K562 (cell line): ENCODE data around the gene RIC3. TPM values are rescaled to one million over a fixed set of nuclear protein-coding genes. Genes with fewer than 3 reads are reported as not detected.

Experiments used
- ATAC-seq: fragments of 200-7000 bp; cut with Tn5 transposase; 3 replicates; pipeline ENCODE4 v1.9.1; 2020; ENCODE audit warnings: moderate library complexity
- BruUV-seq: library from RNA; stranded (reverse); fragments of 400-500 nt; replicated peaks from 2 replicates; lab custom pipeline; 2021; lab: Mats Ljungman, UMichigan
- CTCF ChIA-PET: fragments of 300-600 bp; formaldehyde crosslinking; extraction: SDS; loops from one replicate; lab custom pipeline; 2021; ENCODE audit warnings: low intra/inter-chr PET ratio; lab: Yijun Ruan, JAX
- POLR2A ChIA-PET: fragments of 300-600, 350-650 bp; sonication (Branson Sonifier 250); formaldehyde crosslinking; extraction: SDS; loops from one replicate; lab custom pipeline; 2021; ENCODE audit warnings: antibody characterized with exemption, inconsistent platforms; lab: Yijun Ruan, JAX
- DNase-seq, 4 experiments: peaks; one replicate each; pipeline versions ENCODE4 v3.0.0 to v3.0.0-alpha.2; 2011 to 2018; ENCODE audit warnings: low spot score in 3 of 4, mixed read lengths in 3 of 4; ENCODE audit errors: extremely low read depth in 1 of 4
- FAIRE-seq: peaks from 2 replicates; lab custom pipeline; 2011; peaks lifted over from hg19 to GRCh38; lab: Jason Lieb, UNC
- H2AFZ ChIP-seq: 2 replicates; pipeline ENCODE4 v1.6.0; 2011; ENCODE audit warnings: low read depth, low read length, control low read depth, inconsistent platforms
- H3K27ac ChIP-seq: fragments of 200-600 bp; 3 replicates; pipeline ENCODE4 v1.8.0; 2011; ENCODE audit warnings: low read depth, mild to moderate bottlenecking, control low read depth, inconsistent platforms, low read length, moderate library complexity, mixed read lengths; ENCODE audit errors: extremely low read depth
- H3K27me3 ChIP-seq, 2 experiments: fragments of 300-600 bp in 1 of 2; 2 replicates in 1 of 2; 3 replicates in 1 of 2; pipeline versions ENCODE4 v1.6.0 to v1.8.0; 2011; ENCODE audit warnings: inconsistent platforms in 2 of 2, low read length in 2 of 2, mild to moderate bottlenecking in 1 of 2, mixed read lengths in 1 of 2, moderate library complexity in 1 of 2; ENCODE audit not compliant: control insufficient read depth in 2 of 2, insufficient read depth in 2 of 2
- H3K36me3 ChIP-seq: fragments of 300-600 bp; 3 replicates; pipeline ENCODE4 v1.8.0; 2011; ENCODE audit warnings: mild to moderate bottlenecking, low read length, inconsistent platforms; ENCODE audit not compliant: control insufficient read depth, insufficient read depth
- H3K4me1 ChIP-seq, 2 experiments: fragments of 200-600 bp in 1 of 2; replicated peaks in 1 of 2; 2 replicates in 1 of 2; 3 replicates in 1 of 2; pipeline versions ENCODE4 v1.5.1 to v1.8.0; 2011; ENCODE audit warnings: inconsistent platforms in 2 of 2, low read length in 2 of 2, mild to moderate bottlenecking in 1 of 2, mixed read lengths in 1 of 2, moderate library complexity in 1 of 2; ENCODE audit not compliant: control insufficient read depth in 2 of 2, insufficient read depth in 2 of 2
- H3K4me2 ChIP-seq: 2 replicates; pipeline ENCODE4 v1.6.1; 2011; ENCODE audit warnings: low read length, control low read depth, inconsistent platforms, mixed read lengths; ENCODE audit not compliant: insufficient read depth
- H3K4me3 ChIP-seq: fragments of 200-600 bp; sonication (generic), shearing (Covaris generic); 2 replicates; pipeline ENCODE4 v1.5.1; 2016; ENCODE audit warnings: control low read depth, inconsistent platforms
- H3K79me2 ChIP-seq: fragments of 200-600 bp; 3 replicates; pipeline ENCODE4 v1.8.0; 2011; ENCODE audit warnings: low read length, inconsistent platforms; ENCODE audit not compliant: control insufficient read depth, insufficient read depth
- H3K9ac ChIP-seq, 2 experiments: 2 replicates each; pipeline versions ENCODE4 v1.6.0 to v1.6.1; 2011; ENCODE audit warnings: low read depth in 2 of 2, low read length in 2 of 2, control low read depth in 1 of 2, inconsistent platforms in 1 of 2, mild to moderate bottlenecking in 1 of 2, mixed read lengths in 1 of 2; ENCODE audit not compliant: insufficient read depth in 1 of 2
- H3K9me1 ChIP-seq: one replicate; pipeline ENCODE4 v1.6.0; 2011; ENCODE audit warnings: inconsistent platforms, mild to moderate bottlenecking, low read length, moderate library complexity; ENCODE audit not compliant: control insufficient read depth, insufficient read depth
- H3K9me3 ChIP-seq: replicated peaks from 2 replicates; pipeline ENCODE4 v1.5.1; 2011; ENCODE audit warnings: low read depth, low read length, inconsistent platforms; ENCODE audit not compliant: control insufficient read depth, insufficient read depth
- H4K20me1 ChIP-seq: replicated peaks from 2 replicates; pipeline ENCODE4 v1.6.1; 2011; ENCODE audit warnings: low read length, inconsistent platforms, mixed read lengths; ENCODE audit not compliant: control insufficient read depth, insufficient read depth
- ARHGAP35 ChIP-seq: fragments of 450-650 bp; IDR thresholded peaks from 2 replicates; pipeline ENCODE4 v1.6.1; 2018; ENCODE audit not compliant: partially characterized antibody
- ARNT ChIP-seq, 2 experiments: fragments of 450-650 bp; IDR thresholded peaks; 2 replicates each; pipeline ENCODE4 v1.6.1; 2016; ENCODE audit warnings: mild to moderate bottlenecking in 1 of 2
- CTCFL ChIP-seq: IDR thresholded peaks from 2 replicates; pipeline ENCODE4 v1.6.1; 2011; ENCODE audit warnings: borderline replicate concordance, low read depth, mild to moderate bottlenecking, moderate library complexity, low read length; ENCODE audit not compliant: insufficient read depth, poor library complexity, severe bottlenecking
- ELF2 ChIP-seq: fragments of 250-450 bp; sonication (Bioruptor Pico); IDR thresholded peaks from 2 replicates; pipeline ENCODE4 v1.5.0; 2021; ENCODE audit warnings: mild to moderate bottlenecking
- LEF1 ChIP-seq: fragments of 450-650 bp; IDR thresholded peaks from 2 replicates; pipeline ENCODE4 v1.6.1; 2016; ENCODE audit warnings: mild to moderate bottlenecking
- MBD2 ChIP-seq: sonication (generic); IDR thresholded peaks from 2 replicates; pipeline ENCODE4 v1.6.1; 2016; ENCODE audit warnings: low read depth, borderline replicate concordance
- MCM3 ChIP-seq: fragments of 450-650 bp; IDR thresholded peaks from 2 replicates; pipeline ENCODE4 v1.6.1; 2016
- NCOA1 ChIP-seq: fragments of 450-650 bp; IDR thresholded peaks from 2 replicates; pipeline ENCODE4 v1.6.1; 2016; ENCODE audit warnings: low read depth
- NFRKB ChIP-seq: fragments of 450-650 bp; IDR thresholded peaks from 2 replicates; pipeline ENCODE4 v1.6.1; 2016; ENCODE audit warnings: low read depth
- NKRF ChIP-seq: fragments of 450-650 bp; IDR thresholded peaks from 2 replicates; pipeline ENCODE4 v1.6.1; 2016; ENCODE audit warnings: borderline replicate concordance
- SREBF1 ChIP-seq: fragments of 150-350 bp; IDR thresholded peaks from 2 replicates; pipeline ENCODE4 v1.6.1; 2014; ENCODE audit warnings: antibody characterized with exemption, low read depth, low read length, borderline replicate concordance
- THRB ChIP-seq: fragments of 450-650 bp; formaldehyde crosslinking; conservative IDR thresholded peaks from 2 replicates; pipeline ENCODE4 v1.4.0; 2022; ENCODE audit warnings: mild to moderate bottlenecking, missing genetic modification characterization
- U2AF1 ChIP-seq: fragments of 200-400 bp; formaldehyde crosslinking; optimal IDR thresholded peaks from 2 replicates; pipeline ENCODE3; 2017; ENCODE audit warnings: mild to moderate bottlenecking, low read depth, low read length, moderate library complexity
- WHSC1 ChIP-seq: IDR thresholded peaks from one replicate; pipeline ENCODE4 v1.6.1; 2012; ENCODE audit warnings: low read length, control low read depth, inconsistent platforms
- ZNF140 ChIP-seq: fragments of 250-450 bp; sonication (Bioruptor Pico); IDR thresholded peaks from 2 replicates; pipeline ENCODE4 v1.8.0; 2021; ENCODE audit warnings: moderate library complexity, mild to moderate bottlenecking, inconsistent platforms
- ZNF23 ChIP-seq: fragments of 250-450 bp; sonication (Bioruptor Pico); IDR thresholded peaks from 2 replicates; pipeline ENCODE4 v1.4.0; 2020; ENCODE audit warnings: mild to moderate bottlenecking
- ZNF232 ChIP-seq: sonication (generic); formaldehyde crosslinking; IDR thresholded peaks from 2 replicates; pipeline ENCODE4 v1.8.0; 2022; ENCODE audit warnings: mild to moderate bottlenecking, missing genetic modification reagents
- ZNF263 ChIP-seq: sonication (generic); formaldehyde crosslinking; IDR thresholded peaks from 2 replicates; pipeline ENCODE4 v1.8.0; 2022; ENCODE audit warnings: mild to moderate bottlenecking, missing genetic modification reagents, borderline replicate concordance
- ZZZ3 ChIP-seq: fragments of 450-650 bp; IDR thresholded peaks from 2 replicates; pipeline ENCODE4 v1.6.1; 2016; ENCODE audit warnings: antibody characterized with exemption, mild to moderate bottlenecking, moderate library complexity
- WGBS: fragments of 100-300 bp; shearing (Covaris generic); methylation state at CpG from one replicate; pipeline ENCODE4 v1.1.6; 2016; ENCODE audit warnings: low coverage, mixed read lengths; ENCODE audit not compliant: insufficient coverage; ENCODE audit errors: missing lambda C conversion rate; 5-methylcytosine and 5-hydroxymethylcytosine counted together
- in situ Hi-C: fragments of 300-500 bp; cut with MboI; formaldehyde crosslinking; loops from 4 replicates; pipeline ENCODE4 v1.15.0; 2018; ENCODE audit warnings: inconsistent platforms, mixed read lengths
- intact Hi-C: fragments of 100-400 bp; cut with micrococcal nuclease; formaldehyde crosslinking; loops from 2 replicates; pipeline ENCODE4 v1.14.2; 2022
- polyA plus RNA-seq, 8 experiments: library from polyadenylated mRNA; depleted of rRNA in 4 of 8; stranded (reverse) in 5 of 8; unstranded in 3 of 8; fragments of >200 nt; fragmentation: Nextera tagmentation in 2 of 8; fragmentation: Illumina TruSeq in 1 of 8; extraction: Ambion mirVana in 2 of 8; extraction: Trizol in 1 of 8; gene quantifications; 2 replicates each; pipeline versions ENCODE4 v1.2.1 to v1.2.3, GENCODE V29; 2011 to 2014; ENCODE audit warnings: inconsistent platforms in 1 of 8, missing spikeins in 1 of 8
- total RNA-seq, 7 experiments: library from RNA; depleted of rRNA in 6 of 7; stranded (reverse); fragments of >200 nt in 6 of 7; fragmentation: Illumina TruSeq in 2 of 7; extraction: Trizol in 2 of 7; gene quantifications; 2 replicates each; pipeline versions ENCODE4 v1.2.1 to v1.2.3, GENCODE V29; 2011 to 2021; ENCODE audit warnings: low replicate concordance in 1 of 7

Gene RIC3
- total and polyA plus RNA-seq, 9 of the 15 experiments (the other 6 are each of a cell fraction or from before 2014, with no cell fraction given): 0.03 to 0.16 (median 0.05) TPM; not detected in 4

- TF ChIP-seq ZNF23 (CRISPR knock-in tag) (no peak), ZZZ3 (no peak), CTCFL (no peak), MBD2 (no peak), NCOA1 (no peak), ARNT (IDR thresholded peaks at IDR 0.05) (no peak), MCM3 (no peak), THRB (CRISPR knock-in tag) (no peak), ARHGAP35 (no peak)
Observed at GRCh38 chr11:8106679-8107078, 62.1 kb downstream of the RIC3 start (continued).

- H3K36me3 ChIP-seq: no peaks in the 10 kb centered on the region
- H3K9me3 ChIP-seq: no peaks in the 10 kb centered on the region
- H3K4me2 ChIP-seq: no peak overlapping the region
- no peaks in the 10 kb centered on the region for H3K9me1 ChIP-seq
- no peak overlapping the region for H3K27ac ChIP-seq
- no peaks in the 10 kb centered on the region for H3K79me2 ChIP-seq
- H3K4me1 ChIP-seq: no peaks in the 10 kb centered on the region
- 3% methylated on average over 3 of the region's 3 CpGs for WGBS
- in situ Hi-C loops: no loop called here
- no peak overlapping the region for H2AFZ ChIP-seq
- FAIRE-seq: no peak
- no peak overlapping the region for H3K9ac ChIP-seq
- intact Hi-C loops: no loop called here
- ChIA-PET CTCF (no interaction called here), POLR2A (interaction anchor here (0.6 kb wide), 1 partner anchor 13 kb away, joined by 3 read pairs; no protein-coding TSS in a partner anchor)
- H4K20me1 ChIP-seq: no peaks in the 10 kb centered on the region; the same call in 1 of the 2 replicates
- peaks cover 0 to 16% of the 10 kb centered on the region in 2 experiments; a peak in 3 of 5 replicates for H3K27me3 ChIP-seq
- H3K4me3 ChIP-seq: no peak overlapping the region
- no peak for ATAC-seq
- no TSS peak for BruUV-seq
- no peak for DNase-seq
- no peak for TF ChIP-seq ZNF232 (CRISPR knock-in tag)
- TF ChIP-seq LEF1: no peak
- TF ChIP-seq U2AF1: no peak
- TF ChIP-seq ELF2: no peak
- TF ChIP-seq ZNF140 (CRISPR knock-in tag): no peak
- TF ChIP-seq SREBF1: no peak
- no peak for TF ChIP-seq ZNF263
- no peak for TF ChIP-seq NFRKB
- TF ChIP-seq WHSC1: no peak
- no peak for TF ChIP-seq NKRF
Observed at GRCh38 chr11:8105666-8106065, 63.2 kb downstream of the RIC3 start.
